Activated CD8-positive, alpha-beta memory T cell treated with anti-CD3 and anti-CD28 coated beads, Interleukin-2, amount 50 U/mL, for 4 hours (primary cell): ENCODE data around the gene MARCKSL1.

ENCODE experiments used
- DNase-seq: peaks from one replicate; pipeline ENCODE4 v3.0.0-alpha.2; 2020

The MARCKSL1 gene

GRCh38 chr1:32352239-32352745 lies 16.3 kb upstream of the MARCKSL1 start:
- DNase-seq, result no peak

- peak; percentile 86 for DNase-seq
Measured at GRCh38 chr1:32351399-32352238, 15.6 kb upstream of the MARCKSL1 start.

GRCh38 chr1:32350785-32351398 lies 14.9 kb upstream of the MARCKSL1 start:
- peak; percentile 77 for DNase-seq

- no peak for DNase-seq
Measured at GRCh38 chr1:32349211-32349708, 13.2 kb upstream of the MARCKSL1 start.

- no peak for DNase-seq
Measured at GRCh38 chr1:32346532-32347157, 10.6 kb upstream of the MARCKSL1 start.

- no peak for DNase-seq
Measured at GRCh38 chr1:32345289-32345827, 9.3 kb upstream of the MARCKSL1 start.

- no peak for DNase-seq
Measured at GRCh38 chr1:32342704-32343103, 6.7 kb upstream of the MARCKSL1 start.

- no peak for DNase-seq
Measured at GRCh38 chr1:32341971-32342370, 5.9 kb upstream of the MARCKSL1 start.

GRCh38 chr1:32341186-32341757 lies 5.2 kb upstream of the MARCKSL1 start:
- no peak for DNase-seq

GRCh38 chr1:32339363-32339978 lies 3.4 kb upstream of the MARCKSL1 start:
- DNase-seq, result no peak

- no peak for DNase-seq
Measured at GRCh38 chr1:32338637-32339145, 2.7 kb upstream of the MARCKSL1 start.

GRCh38 chr1:32337855-32338636 lies 2.0 kb upstream of the MARCKSL1 start:
- no peak for DNase-seq

GRCh38 chr1:32336963-32337675 lies 1.1 kb upstream of the MARCKSL1 start:
- peak; percentile 53 for DNase-seq

GRCh38 chr1:32336591-32336932 lies 529 bp upstream of the MARCKSL1 start:
- no peak for DNase-seq

- DNase-seq, result no peak
Measured at GRCh38 chr1:32335535-32335789, 571 bp downstream of the MARCKSL1 start.

GRCh38 chr1:32334864-32335534 lies 1.0 kb downstream of the MARCKSL1 start:
- DNase-seq, result peak; percentile 71

GRCh38 chr1:32334274-32334861 lies 1.7 kb downstream of the MARCKSL1 start:
- no peak for DNase-seq

- DNase-seq, result no peak
Measured at GRCh38 chr1:32333251-32333963, 2.6 kb downstream of the MARCKSL1 start.
